Measurements from ENCODE around the gene DCHS2.

The DCHS2 gene

GRCh38 chr4:154441124-154441523 lies 50.5 kb downstream of the DCHS2 start:
- no peak for DNase-seq

GRCh38 chr4:154439224-154439623 lies 52.4 kb downstream of the DCHS2 start:
- DNase-seq = no peak

DNA sequence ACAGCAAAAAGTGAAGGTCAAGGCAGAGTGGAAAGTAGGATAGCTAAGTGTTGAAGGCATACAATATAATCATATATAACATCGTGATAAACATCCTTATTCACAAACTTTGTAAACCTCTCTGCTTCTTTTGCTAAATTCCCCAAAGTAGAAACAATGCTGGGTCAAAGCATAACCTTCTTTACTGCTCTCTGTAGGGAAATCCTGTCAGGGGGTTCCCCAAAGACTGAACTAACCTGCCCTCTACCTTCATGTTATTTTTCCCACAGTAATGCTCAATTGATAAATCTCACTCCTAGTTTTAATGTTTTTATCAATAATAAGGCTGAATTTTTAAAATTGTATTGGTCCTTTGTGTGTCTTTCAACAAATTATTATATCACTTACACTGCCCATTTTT lies 55.7 kb downstream of the DCHS2 start:
- DNase-seq = no peak

- DNase-seq = no peak
Measured at GRCh38 chr4:154433543-154433942, 58.1 kb downstream of the DCHS2 start.

- no peak for DNase-seq
Measured at GRCh38 chr4:154429176-154429575, 62.4 kb downstream of the DCHS2 start.

- DNase-seq = no peak
Measured at GRCh38 chr4:154427149-154427548, 64.5 kb downstream of the DCHS2 start.

DNA sequence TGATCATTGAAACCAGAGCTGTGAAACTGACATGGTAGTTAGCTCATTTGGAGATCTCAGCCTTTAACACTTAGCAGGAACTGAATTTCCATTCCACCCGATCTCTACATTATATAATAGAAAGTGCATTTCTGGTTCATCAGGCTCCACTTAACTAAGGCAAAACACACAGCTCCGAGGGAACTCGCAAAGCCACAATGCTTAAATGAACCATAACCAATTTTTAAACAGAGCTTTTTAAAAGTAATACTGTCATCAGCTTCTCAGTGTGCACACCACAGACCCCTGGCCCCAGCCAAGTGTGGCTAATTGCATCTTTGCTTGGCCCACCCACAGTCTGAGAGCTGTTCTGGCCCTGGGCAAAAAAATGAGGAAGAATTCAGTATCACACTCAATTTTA lies 66.1 kb downstream of the DCHS2 start:
- no peak for DNase-seq

GRCh38 chr4:154424810-154425484 lies 66.7 kb downstream of the DCHS2 start:
- DNase-seq = no peak

- no peak for DNase-seq
Measured at GRCh38 chr4:154422152-154422551, 69.4 kb downstream of the DCHS2 start.

GRCh38 chr4:154421618-154422017 lies 70.0 kb downstream of the DCHS2 start:
- no peak for DNase-seq

GRCh38 chr4:154417373-154417673 lies 74.3 kb downstream of the DCHS2 start:
- DNase-seq = no peak

GRCh38 chr4:154416190-154416547 lies 75.4 kb downstream of the DCHS2 start:
- no peak for DNase-seq

GRCh38 chr4:154415313-154415712 lies 76.3 kb downstream of the DCHS2 start:
- DNase-seq = no peak

DNA sequence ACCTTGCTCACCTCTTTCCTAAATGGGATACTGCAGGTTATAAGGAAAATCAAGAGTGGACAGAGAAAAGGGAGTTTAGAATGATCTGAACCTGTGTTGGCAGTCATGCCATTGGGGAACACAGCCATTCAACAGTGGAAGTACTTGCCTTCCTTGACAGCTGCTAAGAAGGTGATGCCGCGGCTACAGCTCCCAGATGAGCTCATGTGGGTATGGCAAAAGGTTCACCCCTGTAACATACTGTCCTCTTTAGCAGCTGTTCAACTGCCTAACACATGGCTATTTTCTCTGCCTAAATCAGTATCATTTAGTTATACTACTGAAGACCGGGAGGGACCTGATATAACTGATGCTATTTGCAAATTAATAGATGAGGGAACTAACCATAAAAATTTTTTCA lies 76.8 kb downstream of the DCHS2 start:
- no peak for DNase-seq

- DNase-seq = no peak
Measured at GRCh38 chr4:154414371-154414770, 77.2 kb downstream of the DCHS2 start.

GRCh38 chr4:154407443-154407842 lies 84.2 kb downstream of the DCHS2 start:
- no peak for DNase-seq

DNA sequence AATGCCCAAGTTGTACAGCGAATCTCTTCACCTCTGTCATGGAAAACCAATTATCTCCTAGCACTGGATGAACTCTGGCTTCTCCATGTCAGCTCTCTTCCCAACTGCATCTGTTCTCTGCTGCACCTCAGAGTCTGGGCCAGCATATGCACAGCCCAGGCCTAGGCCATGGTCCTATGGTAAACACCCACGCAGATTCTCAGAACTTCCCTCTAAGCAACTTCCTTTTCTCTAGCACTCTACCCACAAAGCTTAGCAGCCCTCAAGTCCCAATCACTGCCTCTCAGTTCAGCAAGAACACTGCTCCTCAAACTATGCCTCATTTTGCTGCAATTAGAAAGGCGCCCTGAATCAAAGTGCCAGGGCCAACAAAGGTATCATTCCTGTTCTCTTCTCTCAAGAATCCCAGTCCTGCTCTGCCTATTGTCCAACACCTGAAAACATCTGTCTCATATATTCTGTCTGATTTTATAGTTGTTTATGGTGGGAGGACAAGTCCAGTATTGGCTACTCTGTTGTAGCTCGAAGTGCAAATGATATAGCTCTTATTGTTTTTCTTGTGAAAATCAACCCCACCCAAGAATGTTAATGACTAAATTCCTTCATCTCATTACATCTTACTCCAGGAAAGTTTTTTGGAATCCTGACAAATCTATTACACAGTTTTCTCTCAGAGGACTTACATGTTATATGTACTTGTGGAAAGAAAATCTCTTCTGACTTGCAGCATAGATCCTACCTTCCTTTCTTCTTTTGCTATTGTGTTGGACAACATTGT lies 85.4 kb downstream of the DCHS2 start:
- no peak for DNase-seq

- no peak for DNase-seq
Measured at GRCh38 chr4:154399259-154399974, 92.2 kb downstream of the DCHS2 start.

DNA sequence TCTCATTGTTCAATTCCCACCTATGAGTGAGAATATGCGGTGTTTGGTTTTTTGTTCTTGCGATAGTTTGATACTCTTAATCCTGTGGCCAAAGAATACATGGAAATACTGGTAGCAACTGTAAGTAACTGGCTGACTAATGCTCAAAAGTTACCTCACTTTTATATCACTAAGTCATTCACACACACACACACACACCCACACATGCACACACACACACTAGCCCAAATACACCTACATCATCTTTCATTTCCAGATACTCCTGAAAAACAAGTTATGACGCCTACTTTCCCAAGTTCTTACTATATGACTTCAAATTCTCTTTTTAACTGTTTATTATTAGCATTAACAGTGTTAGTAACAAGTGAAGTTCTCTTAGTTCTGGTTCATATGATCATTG lies 101.3 kb downstream of the DCHS2 start:
- no peak for DNase-seq

GRCh38 chr4:154389148-154389547 lies 102.5 kb downstream of the DCHS2 start:
- DNase-seq = no peak

DNA sequence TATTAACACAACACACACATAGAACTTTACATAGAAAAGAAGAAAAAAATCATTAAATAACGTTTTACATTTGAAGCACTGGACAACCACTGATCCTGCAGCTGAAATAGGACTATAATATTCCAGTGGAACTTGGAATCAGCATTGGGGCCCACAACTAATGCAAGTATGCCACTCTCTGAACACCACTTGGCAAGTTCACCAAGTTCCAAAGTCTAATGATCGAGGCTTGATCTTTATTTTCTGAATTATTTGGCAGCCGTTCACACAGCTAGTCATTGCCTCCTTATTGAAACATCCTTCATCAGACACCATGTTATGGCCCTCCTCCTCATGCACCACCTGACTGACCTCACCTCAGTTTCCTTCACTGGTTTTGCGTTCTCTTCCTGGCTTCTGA lies 107.6 kb downstream of the DCHS2 start:
- no peak for DNase-seq

GRCh38 chr4:154376486-154376885 lies 115.1 kb downstream of the DCHS2 start:
- DNase-seq = no peak

DNA sequence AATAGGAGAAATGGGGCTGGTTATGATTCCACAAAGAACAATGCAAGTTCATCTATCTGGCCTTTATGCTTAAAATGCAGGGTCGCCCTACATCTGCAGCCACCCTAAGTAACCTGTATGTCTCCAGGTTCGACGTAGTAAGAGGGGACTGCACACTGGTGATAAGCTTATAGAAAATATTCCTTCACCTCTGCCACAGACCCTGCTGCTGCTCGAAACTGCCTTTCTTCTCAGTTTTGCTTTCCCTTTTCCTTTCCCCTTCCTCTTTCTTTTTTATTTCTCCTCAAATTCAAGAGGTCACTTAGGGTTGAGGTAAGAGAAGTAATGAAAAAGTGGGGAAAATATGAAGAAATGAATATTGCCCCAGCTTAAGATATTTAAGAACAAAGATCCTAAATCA lies 123.5 kb downstream of the DCHS2 start:
- DNase-seq = no peak

- DNase-seq = no peak
Measured at GRCh38 chr4:154367659-154368058, 123.9 kb downstream of the DCHS2 start.
